K562 (cell line): Measurements from ENCODE around the gene IL7R. TPM values are rescaled to one million over a fixed set of nuclear protein-coding genes. Genes with fewer than 3 reads are reported as not detected.
"Not testable (repeated sequence)": the region's sequence is repeated elsewhere in the genome, so short reads cannot be mapped to it uniquely, and the experiment has no call there.

Experiments
- ATAC-seq: fragments of 200-7000 bp; cut with Tn5 transposase; 3 replicates; pipeline ENCODE4 v1.9.1; 2020; ENCODE audit warnings: moderate library complexity
- BruUV-seq: library from RNA; stranded (reverse); fragments of 400-500 nt; replicated peaks from 2 replicates; lab custom pipeline; 2021; lab: Mats Ljungman, UMichigan
- CTCF ChIA-PET: fragments of 300-600 bp; formaldehyde crosslinking; extraction: SDS; loops from one replicate; lab custom pipeline; 2021; ENCODE audit warnings: low intra/inter-chr PET ratio; lab: Yijun Ruan, JAX
- POLR2A ChIA-PET: fragments of 300-600, 350-650 bp; sonication (Branson Sonifier 250); formaldehyde crosslinking; extraction: SDS; loops from one replicate; lab custom pipeline; 2021; ENCODE audit warnings: antibody characterized with exemption, inconsistent platforms; lab: Yijun Ruan, JAX
- DNase-seq, 4 experiments: peaks; one replicate each; pipeline versions ENCODE4 v3.0.0 to v3.0.0-alpha.2; 2011 to 2018; ENCODE audit warnings: low spot score in 3 of 4, mixed read lengths in 3 of 4; ENCODE audit errors: extremely low read depth in 1 of 4
- FAIRE-seq: peaks from 2 replicates; lab custom pipeline; 2011; peaks lifted over from hg19 to GRCh38; lab: Jason Lieb, UNC
- H2AFZ ChIP-seq: 2 replicates; pipeline ENCODE4 v1.6.0; 2011; ENCODE audit warnings: low read depth, low read length, control low read depth, inconsistent platforms
- H3K27ac ChIP-seq: fragments of 200-600 bp; 3 replicates; pipeline ENCODE4 v1.8.0; 2011; ENCODE audit warnings: low read depth, mild to moderate bottlenecking, control low read depth, inconsistent platforms, low read length, moderate library complexity, mixed read lengths; ENCODE audit errors: extremely low read depth
- H3K27me3 ChIP-seq, 2 experiments: fragments of 300-600 bp in 1 of 2; 2 replicates in 1 of 2; 3 replicates in 1 of 2; pipeline versions ENCODE4 v1.6.0 to v1.8.0; 2011; ENCODE audit warnings: inconsistent platforms in 2 of 2, low read length in 2 of 2, mild to moderate bottlenecking in 1 of 2, mixed read lengths in 1 of 2, moderate library complexity in 1 of 2; ENCODE audit not compliant: control insufficient read depth in 2 of 2, insufficient read depth in 2 of 2
- H3K36me3 ChIP-seq: fragments of 300-600 bp; 3 replicates; pipeline ENCODE4 v1.8.0; 2011; ENCODE audit warnings: mild to moderate bottlenecking, low read length, inconsistent platforms; ENCODE audit not compliant: control insufficient read depth, insufficient read depth
- H3K4me1 ChIP-seq, 2 experiments: fragments of 200-600 bp in 1 of 2; replicated peaks in 1 of 2; 2 replicates in 1 of 2; 3 replicates in 1 of 2; pipeline versions ENCODE4 v1.5.1 to v1.8.0; 2011; ENCODE audit warnings: inconsistent platforms in 2 of 2, low read length in 2 of 2, mild to moderate bottlenecking in 1 of 2, mixed read lengths in 1 of 2, moderate library complexity in 1 of 2; ENCODE audit not compliant: control insufficient read depth in 2 of 2, insufficient read depth in 2 of 2
- H3K4me2 ChIP-seq: 2 replicates; pipeline ENCODE4 v1.6.1; 2011; ENCODE audit warnings: low read length, control low read depth, inconsistent platforms, mixed read lengths; ENCODE audit not compliant: insufficient read depth
- H3K4me3 ChIP-seq: fragments of 200-600 bp; sonication (generic), shearing (Covaris generic); 2 replicates; pipeline ENCODE4 v1.5.1; 2016; ENCODE audit warnings: control low read depth, inconsistent platforms
- H3K79me2 ChIP-seq: fragments of 200-600 bp; 3 replicates; pipeline ENCODE4 v1.8.0; 2011; ENCODE audit warnings: low read length, inconsistent platforms; ENCODE audit not compliant: control insufficient read depth, insufficient read depth
- H3K9ac ChIP-seq, 2 experiments: 2 replicates each; pipeline versions ENCODE4 v1.6.0 to v1.6.1; 2011; ENCODE audit warnings: low read depth in 2 of 2, low read length in 2 of 2, control low read depth in 1 of 2, inconsistent platforms in 1 of 2, mild to moderate bottlenecking in 1 of 2, mixed read lengths in 1 of 2; ENCODE audit not compliant: insufficient read depth in 1 of 2
- H3K9me1 ChIP-seq: one replicate; pipeline ENCODE4 v1.6.0; 2011; ENCODE audit warnings: inconsistent platforms, mild to moderate bottlenecking, low read length, moderate library complexity; ENCODE audit not compliant: control insufficient read depth, insufficient read depth
- H3K9me3 ChIP-seq: replicated peaks from 2 replicates; pipeline ENCODE4 v1.5.1; 2011; ENCODE audit warnings: low read depth, low read length, inconsistent platforms; ENCODE audit not compliant: control insufficient read depth, insufficient read depth
- H4K20me1 ChIP-seq: replicated peaks from 2 replicates; pipeline ENCODE4 v1.6.1; 2011; ENCODE audit warnings: low read length, inconsistent platforms, mixed read lengths; ENCODE audit not compliant: control insufficient read depth, insufficient read depth
- WGBS: fragments of 100-300 bp; shearing (Covaris generic); methylation state at CpG from one replicate; pipeline ENCODE4 v1.1.6; 2016; ENCODE audit warnings: low coverage, mixed read lengths; ENCODE audit not compliant: insufficient coverage; ENCODE audit errors: missing lambda C conversion rate; 5-methylcytosine and 5-hydroxymethylcytosine counted together
- in situ Hi-C: fragments of 300-500 bp; cut with MboI; formaldehyde crosslinking; loops from 4 replicates; pipeline ENCODE4 v1.15.0; 2018; ENCODE audit warnings: inconsistent platforms, mixed read lengths
- intact Hi-C: fragments of 100-400 bp; cut with micrococcal nuclease; formaldehyde crosslinking; loops from 2 replicates; pipeline ENCODE4 v1.14.2; 2022
- polyA plus RNA-seq, 8 experiments: library from polyadenylated mRNA; depleted of rRNA in 4 of 8; stranded (reverse) in 5 of 8; unstranded in 3 of 8; fragments of >200 nt; fragmentation: Nextera tagmentation in 2 of 8; fragmentation: Illumina TruSeq in 1 of 8; extraction: Ambion mirVana in 2 of 8; extraction: Trizol in 1 of 8; gene quantifications; 2 replicates each; pipeline versions ENCODE4 v1.2.1 to v1.2.3, GENCODE V29; 2011 to 2014; ENCODE audit warnings: inconsistent platforms in 1 of 8, missing spikeins in 1 of 8
- total RNA-seq, 7 experiments: library from RNA; depleted of rRNA in 6 of 7; stranded (reverse); fragments of >200 nt in 6 of 7; fragmentation: Illumina TruSeq in 2 of 7; extraction: Trizol in 2 of 7; gene quantifications; 2 replicates each; pipeline versions ENCODE4 v1.2.1 to v1.2.3, GENCODE V29; 2011 to 2021; ENCODE audit warnings: low replicate concordance in 1 of 7
- TF ChIP-seq, protein P1 (sequence below): fragments of 450-650 bp; IDR thresholded peaks from 2 replicates; pipeline ENCODE4 v1.6.1; 2017; ENCODE audit warnings: antibody characterized with exemption
- TF ChIP-seq, protein P2 (sequence below): fragments of 250-450 bp; sonication (Bioruptor Pico); IDR thresholded peaks from 2 replicates; pipeline ENCODE4 v1.8.0; 2021; ENCODE audit warnings: moderate library complexity, mild to moderate bottlenecking, inconsistent platforms

The IL7R gene
- total and polyA plus RNA-seq, 9 of the 15 experiments (the other 6 are each of a cell fraction or from before 2014, with no cell fraction given): 0.04 to 0.98 (median 0.09) TPM; not detected in 3

DNA sequence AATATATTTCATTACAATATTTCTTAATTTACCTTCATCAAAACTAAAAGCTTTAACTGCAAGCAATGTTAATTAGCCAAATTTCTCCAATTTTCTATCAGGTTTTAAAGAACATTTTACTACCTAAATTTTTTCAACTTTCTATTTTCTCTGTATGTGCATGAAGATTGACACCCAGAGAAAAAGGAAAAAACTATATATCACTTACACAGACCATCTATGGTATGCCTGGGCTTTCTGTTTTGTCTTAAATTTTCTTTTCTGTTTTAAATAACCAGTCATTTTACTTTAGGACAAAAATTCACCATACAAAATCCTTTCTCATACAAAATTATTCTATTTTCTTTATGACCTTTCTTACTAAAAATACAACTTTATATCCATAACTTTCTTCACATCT lies 13.8 kb upstream of the IL7R start (continued):
- TF ChIP-seq, protein P1, sequence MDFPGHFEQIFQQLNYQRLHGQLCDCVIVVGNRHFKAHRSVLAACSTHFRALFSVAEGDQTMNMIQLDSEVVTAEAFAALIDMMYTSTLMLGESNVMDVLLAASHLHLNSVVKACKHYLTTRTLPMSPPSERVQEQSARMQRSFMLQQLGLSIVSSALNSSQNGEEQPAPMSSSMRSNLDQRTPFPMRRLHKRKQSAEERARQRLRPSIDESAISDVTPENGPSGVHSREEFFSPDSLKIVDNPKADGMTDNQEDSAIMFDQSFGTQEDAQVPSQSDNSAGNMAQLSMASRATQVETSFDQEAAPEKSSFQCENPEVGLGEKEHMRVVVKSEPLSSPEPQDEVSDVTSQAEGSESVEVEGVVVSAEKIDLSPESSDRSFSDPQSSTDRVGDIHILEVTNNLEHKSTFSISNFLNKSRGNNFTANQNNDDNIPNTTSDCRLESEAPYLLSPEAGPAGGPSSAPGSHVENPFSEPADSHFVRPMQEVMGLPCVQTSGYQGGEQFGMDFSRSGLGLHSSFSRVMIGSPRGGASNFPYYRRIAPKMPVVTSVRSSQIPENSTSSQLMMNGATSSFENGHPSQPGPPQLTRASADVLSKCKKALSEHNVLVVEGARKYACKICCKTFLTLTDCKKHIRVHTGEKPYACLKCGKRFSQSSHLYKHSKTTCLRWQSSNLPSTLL: no peak
- TF ChIP-seq, protein P2, sequence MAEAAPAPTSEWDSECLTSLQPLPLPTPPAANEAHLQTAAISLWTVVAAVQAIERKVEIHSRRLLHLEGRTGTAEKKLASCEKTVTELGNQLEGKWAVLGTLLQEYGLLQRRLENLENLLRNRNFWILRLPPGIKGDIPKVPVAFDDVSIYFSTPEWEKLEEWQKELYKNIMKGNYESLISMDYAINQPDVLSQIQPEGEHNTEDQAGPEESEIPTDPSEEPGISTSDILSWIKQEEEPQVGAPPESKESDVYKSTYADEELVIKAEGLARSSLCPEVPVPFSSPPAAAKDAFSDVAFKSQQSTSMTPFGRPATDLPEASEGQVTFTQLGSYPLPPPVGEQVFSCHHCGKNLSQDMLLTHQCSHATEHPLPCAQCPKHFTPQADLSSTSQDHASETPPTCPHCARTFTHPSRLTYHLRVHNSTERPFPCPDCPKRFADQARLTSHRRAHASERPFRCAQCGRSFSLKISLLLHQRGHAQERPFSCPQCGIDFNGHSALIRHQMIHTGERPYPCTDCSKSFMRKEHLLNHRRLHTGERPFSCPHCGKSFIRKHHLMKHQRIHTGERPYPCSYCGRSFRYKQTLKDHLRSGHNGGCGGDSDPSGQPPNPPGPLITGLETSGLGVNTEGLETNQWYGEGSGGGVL (CRISPR knock-in tag): no peak
- TF ChIP-seq, all 486 proteins: peak for 0

DNA sequence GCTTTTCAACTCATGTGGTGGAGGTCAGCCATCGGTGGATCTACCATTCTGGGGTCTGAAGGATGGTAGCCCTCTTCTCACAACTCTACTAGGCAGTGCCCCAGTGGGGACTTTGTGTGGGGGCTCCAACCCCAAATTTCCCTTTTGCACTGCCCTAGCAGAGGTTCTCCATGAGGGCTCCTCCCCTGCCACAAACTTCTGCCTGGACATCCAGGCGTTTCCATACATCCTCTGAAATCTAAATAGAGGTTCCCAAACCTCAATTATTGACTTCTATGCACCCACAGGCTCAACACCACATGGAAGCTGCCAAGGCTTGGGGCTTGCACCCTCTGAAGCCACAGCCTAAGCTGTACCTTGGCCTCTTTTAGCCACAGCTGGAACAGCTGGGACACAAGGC lies 11.2 kb upstream of the IL7R start:
- H3K36me3 ChIP-seq, H3K4me2 ChIP-seq, BruUV-seq, CTCF ChIA-PET, H3K27ac ChIP-seq, in situ Hi-C loops, H3K27me3 ChIP-seq, H3K9me1 ChIP-seq, ATAC-seq, H3K4me3 ChIP-seq, H2AFZ ChIP-seq, intact Hi-C loops, H3K9ac ChIP-seq, H3K9me3 ChIP-seq, H4K20me1 ChIP-seq, H3K4me1 ChIP-seq, H3K79me2 ChIP-seq, FAIRE-seq: not testable (repeated sequence)
- peak in 1 of 4 experiments; percentile 6 for DNase-seq
- 0% methylated on average over 2 of the region's 2 CpGs for WGBS
- POLR2A ChIA-PET: interaction anchor here (0.5 kb wide), 1 partner anchor 663 kb away, joined by 3 read pairs; no protein-coding TSS in a partner anchor
